Body of pancreas (tissue), 4 donors: ENCODE data around the gene SORL1.

ENCODE experiments used
- CTCF ChIP-seq, 7 experiments: fragments of 450-650 bp in 4 of 7; fragments of 200-600 bp in 3 of 7; sonication (generic) in 3 of 7; IDR thresholded peaks; one replicate each; pipeline ENCODE4 v1.5.1; 2016 to 2019; ENCODE audit warnings: antibody characterized with exemption in 7 of 7
- POLR2A ChIP-seq, 3 donors: fragments of 450-650 bp; IDR thresholded peaks; one replicate each; pipeline ENCODE4 v1.6.1; 2016; ENCODE audit warnings: antibody characterized with exemption in 3 of 3, mild to moderate bottlenecking in 2 of 3

GRCh38 chr11:121661880-121662486 lies 209.9 kb downstream of the SORL1 start:
- TF ChIP-seq CTCF (IDR thresholded peaks at IDR 0.05) (no peak), POLR2A (IDR thresholded peaks at IDR 0.05) (no peak)
